ENCODE data around the gene OTOGL.

DNA sequence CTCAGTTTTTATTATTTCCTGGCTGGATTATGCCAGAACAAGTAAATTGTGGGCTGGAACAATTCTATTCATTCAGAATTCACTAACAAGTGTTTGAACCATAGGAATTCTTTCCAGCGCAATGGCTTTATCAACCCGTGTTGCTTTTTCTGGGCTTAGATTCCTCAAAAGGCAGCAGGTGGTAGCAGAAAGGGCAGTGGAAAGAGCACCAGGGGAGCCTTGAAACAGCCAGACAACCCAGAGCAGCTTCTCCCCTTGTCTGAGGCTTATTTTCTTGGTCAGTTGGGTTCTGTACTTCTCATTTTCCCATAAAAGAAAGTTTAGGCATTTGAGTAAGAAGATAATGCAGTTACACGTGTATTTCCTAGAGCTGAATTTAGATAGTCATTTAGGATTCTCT is 130.7 kb downstream of the OTOGL start:
- TF ChIP-seq, protein P1, sequence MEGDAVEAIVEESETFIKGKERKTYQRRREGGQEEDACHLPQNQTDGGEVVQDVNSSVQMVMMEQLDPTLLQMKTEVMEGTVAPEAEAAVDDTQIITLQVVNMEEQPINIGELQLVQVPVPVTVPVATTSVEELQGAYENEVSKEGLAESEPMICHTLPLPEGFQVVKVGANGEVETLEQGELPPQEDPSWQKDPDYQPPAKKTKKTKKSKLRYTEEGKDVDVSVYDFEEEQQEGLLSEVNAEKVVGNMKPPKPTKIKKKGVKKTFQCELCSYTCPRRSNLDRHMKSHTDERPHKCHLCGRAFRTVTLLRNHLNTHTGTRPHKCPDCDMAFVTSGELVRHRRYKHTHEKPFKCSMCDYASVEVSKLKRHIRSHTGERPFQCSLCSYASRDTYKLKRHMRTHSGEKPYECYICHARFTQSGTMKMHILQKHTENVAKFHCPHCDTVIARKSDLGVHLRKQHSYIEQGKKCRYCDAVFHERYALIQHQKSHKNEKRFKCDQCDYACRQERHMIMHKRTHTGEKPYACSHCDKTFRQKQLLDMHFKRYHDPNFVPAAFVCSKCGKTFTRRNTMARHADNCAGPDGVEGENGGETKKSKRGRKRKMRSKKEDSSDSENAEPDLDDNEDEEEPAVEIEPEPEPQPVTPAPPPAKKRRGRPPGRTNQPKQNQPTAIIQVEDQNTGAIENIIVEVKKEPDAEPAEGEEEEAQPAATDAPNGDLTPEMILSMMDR (IDR thresholded peaks at IDR 0.05; ENCODE audit: insufficient read depth, low read length) = no peak
- no peak for TF ChIP-seq POLR2AphosphoS5 (IDR thresholded peaks at IDR 0.05; ENCODE audit: low read depth)
